AG20443 (cell line): ENCODE measurements around the gene SECISBP2.

Experiments
- DNase-seq: peaks from one replicate; pipeline ENCODE4 v3.0.0; 2012; ENCODE audit warnings: low spot score, mixed read lengths

The SECISBP2 gene

GRCh38 chr9:89347651-89348050, 29.4 kb downstream of the SECISBP2 start:
- no peak for DNase-seq

DNA sequence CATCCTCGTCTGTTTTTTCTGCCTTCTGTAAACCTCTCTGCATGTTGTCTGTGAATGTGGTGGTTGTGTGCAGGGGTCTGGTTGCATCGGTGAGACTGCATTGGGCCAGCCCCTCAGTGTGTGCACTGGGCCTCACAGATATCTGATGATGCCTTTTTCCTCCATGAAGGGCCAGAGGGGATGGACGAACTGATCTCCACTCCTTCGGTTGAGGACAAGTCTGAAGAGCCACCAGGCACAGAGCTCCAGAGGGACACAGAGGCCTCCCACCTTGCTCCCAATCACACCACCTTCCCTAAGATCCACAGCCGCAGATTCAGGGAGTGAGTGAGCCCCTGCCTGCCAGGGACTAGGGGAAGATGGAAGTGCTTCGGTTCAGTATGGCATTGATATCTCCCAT, 31.3 kb downstream of the SECISBP2 start:
- DNase-seq: no peak

GRCh38 chr9:89350988-89351557, 32.8 kb downstream of the SECISBP2 start:
- no peak for DNase-seq

- DNase-seq: no peak
Observed at GRCh38 chr9:89351584-89352300, 33.4 kb downstream of the SECISBP2 start.

GRCh38 chr9:89352451-89352850, 34.2 kb downstream of the SECISBP2 start:
- no peak for DNase-seq

GRCh38 chr9:89352874-89353649, 34.8 kb downstream of the SECISBP2 start:
- no peak for DNase-seq

DNA sequence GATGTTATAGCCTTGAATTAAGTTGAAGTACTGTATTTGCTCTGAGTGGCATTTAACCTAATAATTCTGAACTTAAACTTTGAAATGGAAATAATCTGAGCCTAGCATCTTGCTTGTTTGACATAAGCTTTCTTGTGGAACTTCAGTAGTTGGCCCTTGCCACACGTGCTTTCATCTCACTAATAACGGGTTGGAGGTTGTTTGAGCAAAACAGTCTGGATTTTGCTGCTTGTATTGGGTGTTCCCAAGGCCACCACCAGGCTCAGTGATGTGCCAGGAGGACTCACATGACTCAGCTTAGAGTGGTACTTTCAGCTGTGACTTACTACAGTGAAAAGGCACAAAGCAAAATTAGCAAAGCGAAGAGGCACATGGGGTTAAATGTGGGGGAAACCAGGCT, 35.7 kb downstream of the SECISBP2 start:
- DNase-seq: peak; percentile 33

DNA sequence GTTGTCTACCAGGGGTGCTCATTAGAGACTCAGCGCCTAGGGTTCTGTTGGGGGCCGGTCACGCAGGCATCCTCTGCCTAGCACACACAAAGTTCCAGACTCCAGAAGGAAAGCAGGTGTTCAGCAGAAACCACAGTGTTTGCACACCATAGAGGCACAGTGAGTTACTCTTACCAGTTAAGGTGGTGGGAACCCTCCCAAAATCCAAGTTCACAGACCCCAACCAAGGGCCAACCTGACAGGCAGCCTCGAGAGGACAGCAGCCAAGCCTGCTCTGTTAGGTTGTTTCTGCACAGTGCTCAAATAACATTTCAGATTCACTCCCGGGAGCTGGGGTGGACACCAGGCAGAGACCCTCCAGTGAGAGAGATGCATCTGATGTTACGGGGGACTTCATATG, 36.2 kb downstream of the SECISBP2 start:
- no peak for DNase-seq

DNA sequence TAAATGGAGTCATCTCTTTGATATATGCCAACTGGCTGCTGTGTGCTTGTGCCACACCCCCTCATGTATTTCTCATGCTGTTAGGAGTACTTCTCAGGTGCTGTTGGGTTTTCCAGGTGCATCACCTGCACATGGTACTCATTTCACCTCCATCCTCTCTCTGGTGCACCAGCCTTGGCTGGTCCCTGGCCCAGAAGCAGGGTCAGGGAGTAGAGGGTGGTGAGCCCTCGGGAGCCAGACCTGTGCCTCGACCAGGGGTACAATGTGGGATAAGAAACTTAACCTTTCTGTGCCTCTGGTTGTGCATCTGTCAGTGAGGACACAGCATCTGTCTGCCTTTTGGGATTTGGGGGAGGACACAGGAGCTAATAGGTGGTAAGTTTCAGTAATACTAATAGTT, 38.5 kb downstream of the SECISBP2 start:
- DNase-seq: no peak

GRCh38 chr9:89357331-89358197, 39.3 kb downstream of the SECISBP2 start:
- no peak for DNase-seq

GRCh38 chr9:89358376-89358916, 40.1 kb downstream of the SECISBP2 start:
- DNase-seq: no peak

- DNase-seq: no peak
Observed at GRCh38 chr9:89358985-89359384, 40.7 kb downstream of the SECISBP2 start.

DNA sequence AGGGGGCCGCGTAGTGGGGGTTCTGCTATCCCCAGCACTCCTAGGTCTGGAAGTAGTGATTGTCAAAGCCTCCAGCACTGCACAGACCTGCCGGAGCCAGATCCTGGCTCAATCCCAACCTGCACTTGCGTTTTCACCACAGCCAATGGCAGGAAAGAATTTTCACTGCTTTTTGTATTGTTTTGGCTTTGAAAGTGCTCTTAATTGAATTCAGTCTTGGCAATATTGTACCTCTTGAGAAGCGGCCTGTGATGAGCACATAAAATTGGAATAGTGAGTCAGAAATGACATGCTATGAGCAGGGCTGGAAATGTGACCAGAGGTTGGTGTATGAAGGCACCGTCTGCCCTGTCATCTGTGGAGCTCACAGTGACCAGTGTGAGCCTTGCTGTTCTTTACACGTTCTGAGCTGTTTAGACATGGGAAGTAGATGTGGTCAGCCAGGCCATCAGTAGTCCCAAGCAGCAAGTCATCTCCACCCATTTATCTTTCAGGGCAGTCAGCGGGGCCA, 41.5 kb downstream of the SECISBP2 start:
- peak; percentile 52 for DNase-seq

DNA sequence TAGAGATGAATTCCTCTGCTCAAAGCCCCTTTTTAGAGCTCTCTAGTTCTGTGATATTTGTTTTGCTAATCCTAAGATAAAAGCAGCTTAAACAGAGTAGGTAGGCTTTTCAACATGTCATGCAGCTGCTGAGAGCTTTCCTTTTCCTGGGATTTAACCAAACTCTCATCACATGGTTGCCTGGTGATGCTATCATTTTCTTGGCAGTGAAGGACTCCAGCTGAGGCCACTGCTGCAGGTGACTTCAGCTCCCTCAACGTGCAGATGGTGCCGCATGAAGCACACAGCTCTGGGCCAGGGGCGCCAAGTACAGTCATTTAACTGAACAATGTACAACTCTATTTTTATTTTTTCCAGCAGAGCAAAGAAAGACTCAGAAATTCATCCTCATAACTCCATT, 42.2 kb downstream of the SECISBP2 start:
- no peak for DNase-seq

DNA sequence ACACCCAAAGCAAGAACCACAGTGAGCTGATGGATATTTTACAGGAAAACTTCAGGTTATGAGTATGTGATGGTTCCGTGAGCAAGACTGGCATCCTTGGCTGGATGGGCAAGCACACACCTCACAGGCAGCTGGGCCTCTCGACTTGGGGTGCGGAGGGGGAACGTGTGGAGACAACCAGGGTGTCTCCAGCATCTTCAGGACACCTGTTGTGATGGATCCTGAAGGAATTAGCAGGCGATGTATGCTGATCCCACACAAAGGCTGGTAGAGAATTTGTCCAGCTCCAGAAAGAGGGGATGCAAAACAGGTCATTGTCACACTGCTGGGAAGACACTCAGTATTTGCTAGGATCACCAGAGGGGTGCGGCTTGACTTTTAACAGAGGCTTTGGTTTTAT, 42.7 kb downstream of the SECISBP2 start:
- DNase-seq: no peak

GRCh38 chr9:89361816-89362646, 43.7 kb downstream of the SECISBP2 start:
- no peak for DNase-seq

DNA sequence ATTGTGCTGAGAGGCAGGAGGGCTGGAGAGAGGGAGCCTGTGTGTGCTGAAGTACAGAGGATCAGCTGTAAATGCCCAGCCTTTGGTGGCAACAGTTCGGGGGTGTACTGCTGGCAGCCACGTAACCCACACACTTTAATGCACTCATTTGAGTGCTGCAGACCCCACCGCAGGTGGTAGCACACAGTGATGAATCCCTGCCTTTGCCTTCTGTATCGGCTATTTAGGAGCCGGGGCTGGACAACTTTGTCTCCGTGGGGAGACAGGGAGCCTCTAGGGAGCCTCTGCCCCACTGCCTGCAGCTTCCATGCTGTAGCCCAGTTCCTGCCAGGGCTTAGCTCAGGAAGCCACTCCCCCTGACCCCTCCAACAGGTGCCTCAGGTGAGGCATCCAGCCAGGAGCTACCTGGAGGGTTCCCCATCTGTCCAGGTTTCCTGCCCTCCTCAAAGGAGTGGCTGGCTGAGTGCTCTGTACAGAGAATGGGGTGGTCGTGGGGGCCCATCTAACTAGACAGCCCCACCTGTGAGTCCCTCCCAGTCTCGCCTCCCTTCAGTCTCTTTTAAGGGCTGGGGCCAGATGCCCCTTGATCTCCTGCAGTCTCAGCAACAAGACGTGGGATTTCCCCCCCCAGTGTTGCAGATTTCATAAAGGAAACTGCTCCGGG, 44.5 kb downstream of the SECISBP2 start:
- DNase-seq: no peak

DNA sequence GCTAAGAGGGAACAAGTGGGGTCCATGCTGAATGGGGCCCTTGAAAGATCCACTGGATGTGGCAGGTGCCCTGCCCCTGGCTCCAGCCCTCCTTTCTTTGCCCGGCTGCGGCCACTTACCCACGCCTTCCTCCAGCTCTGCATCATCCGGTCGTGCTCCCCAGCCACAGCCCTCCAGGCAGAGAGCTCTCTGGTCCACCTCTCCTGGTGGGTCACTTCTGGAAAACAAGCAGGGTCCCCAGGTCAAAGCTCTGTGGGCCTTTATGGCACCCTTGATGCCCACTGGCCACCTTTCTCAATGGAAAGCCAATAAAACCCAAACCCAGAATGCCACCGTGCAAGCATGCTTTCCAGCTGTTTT, 45.0 kb downstream of the SECISBP2 start:
- DNase-seq: no peak

- DNase-seq: no peak
Observed at GRCh38 chr9:89363921-89364665, 45.8 kb downstream of the SECISBP2 start.
